Smooth muscle cell (in vitro differentiated cells): ENCODE data around the gene ARL16. TPM values are rescaled to one million over a fixed set of nuclear protein-coding genes. Genes with fewer than 3 reads are reported as not detected.

Experiments used
- DNase-seq: peaks from one replicate; lab custom pipeline; 2025; ENCODE audit not compliant: unreplicated experiment; lab: John Stamatoyannopoulos, UW
- H2AFZ ChIP-seq: fragments of 200-600 bp; sonication (generic); 2 replicates; pipeline ENCODE4 v1.6.0; 2016; ENCODE audit warnings: antibody characterized with exemption, low read depth, mild to moderate bottlenecking
- H3F3A ChIP-seq: fragments of 200-600 bp; sonication (generic); 2 replicates; pipeline ENCODE4 v1.6.0; 2017; ENCODE audit warnings: antibody characterized with exemption, low read depth
- H3K27ac ChIP-seq: fragments of 200-600 bp; sonication (generic); 2 replicates; pipeline ENCODE4 v1.5.1; 2016; ENCODE audit warnings: low read depth, mild to moderate bottlenecking
- H3K27me3 ChIP-seq: fragments of 200-600 bp; sonication (generic); 2 replicates; pipeline ENCODE4 v1.6.1; 2016; ENCODE audit warnings: low read depth, mild to moderate bottlenecking
- H3K36me3 ChIP-seq: fragments of 200-600 bp; sonication (generic); 2 replicates; pipeline ENCODE4 v1.5.1; 2016; ENCODE audit warnings: low read depth
- H3K4me1 ChIP-seq: fragments of 200-600 bp; sonication (generic); 2 replicates; pipeline ENCODE4 v1.5.1; 2016; ENCODE audit warnings: low read depth
- H3K4me2 ChIP-seq: fragments of 200-600 bp; sonication (generic); 2 replicates; pipeline ENCODE4 v1.6.0; 2016; ENCODE audit warnings: mild to moderate bottlenecking
- H3K4me3 ChIP-seq: fragments of 200-600 bp; sonication (generic); 2 replicates; pipeline ENCODE4 v1.5.1; 2016; ENCODE audit warnings: mild to moderate bottlenecking
- H3K79me2 ChIP-seq: fragments of 200-600 bp; sonication (generic); 2 replicates; pipeline ENCODE4 v1.6.0; 2016; ENCODE audit warnings: low read depth, mild to moderate bottlenecking
- H3K9ac ChIP-seq: fragments of 200-600 bp; sonication (generic); 2 replicates; pipeline ENCODE4 v1.6.0; 2016; ENCODE audit warnings: low read depth
- H3K9me3 ChIP-seq: fragments of 200-600 bp; sonication (generic); replicated peaks from 2 replicates; pipeline ENCODE4 v1.5.1; 2016; ENCODE audit warnings: low read depth
- H4K20me1 ChIP-seq: fragments of 200-600 bp; sonication (generic); 2 replicates; pipeline ENCODE4 v1.6.0; 2016; ENCODE audit warnings: low read depth
- CTCF ChIP-seq: fragments of 200-600 bp; sonication (generic); IDR thresholded peaks from 2 replicates; pipeline ENCODE4 v1.5.1; 2017; ENCODE audit warnings: borderline replicate concordance, mild to moderate bottlenecking, antibody characterized with exemption; ENCODE audit not compliant: insufficient read depth, poor library complexity, severe bottlenecking
- WGBS: methylation state at CpG from one replicate; pipeline ENCODE4 v1.1.7; 2016; ENCODE audit warnings: low lambda C conversion rate; 5-methylcytosine and 5-hydroxymethylcytosine counted together
- polyA plus RNA-seq: library from polyadenylated mRNA; unstranded; fragments of >200 nt; fragmentation: Nextera tagmentation; extraction: Ambion mirVana; gene quantifications from 2 replicates; pipeline ENCODE4 v1.2.1, GENCODE V29; 2016
- total RNA-seq: library from RNA; depleted of rRNA; stranded (reverse); fragments of >200 nt; gene quantifications from 2 replicates; pipeline ENCODE4 v1.2.3, GENCODE V29; 2014

The ARL16 gene
- total and polyA plus RNA-seq, 2 experiments from 2014 or later, result 22.3 to 62.1 TPM

- peaks cover 27% of the 10 kb centered on the region for H3K79me2 ChIP-seq
- 1% methylated on average over 94 of the region's 96 CpGs for WGBS
Measured at GRCh38 chr17:81666342-81667191, 17.0 kb downstream of the ARL16 start, which contains the start of the genes CCDC137 and OXLD1. TSS of gene CCDC137 (plus strand) at chr17:81666737. CDS start at chr17:81666767, 30 bp downstream. TSS of gene OXLD1 (minus strand) at chr17:81666605. CDS start at chr17:81666577, 28 bp downstream.

GRCh38 chr17:81666092-81666341 lies 17.6 kb downstream of the ARL16 start:
- no peaks in the 10 kb centered on the region for H3K27me3 ChIP-seq
- H3F3A ChIP-seq, result no peaks in the 10 kb centered on the region
- H3K36me3 ChIP-seq, result no peaks in the 10 kb centered on the region
- H3K79me2 ChIP-seq, result peaks cover 27% of the 10 kb centered on the region
- DNase-seq, result no peak
- H3K4me2 ChIP-seq, result peak overlapping the region; percentile 99
- H2AFZ ChIP-seq, result peak overlapping the region; percentile 53
- no peak for TF ChIP-seq CTCF
- 4% methylated on average over 16 of the region's 16 CpGs for WGBS
- no peaks in the 10 kb centered on the region for H4K20me1 ChIP-seq
- H3K4me3 ChIP-seq, result peak overlapping the region; percentile 83
- H3K9me3 ChIP-seq, result no peaks in the 10 kb centered on the region
- peak overlapping the region; percentile 69 for H3K27ac ChIP-seq
- H3K4me1 ChIP-seq, result peaks cover 8% of the 10 kb centered on the region
- peak overlapping the region; percentile 82 for H3K9ac ChIP-seq

More at GRCh38 chr17:81666342-81667191, 17.0 kb downstream of the ARL16 start, which contains the start of the genes CCDC137 and OXLD1:
- Histone ChIP-seq H3K4me3 (peak within 1 kb of the TSS; percentile 83), H3K4me1 (peaks cover 8% of the 10 kb centered on the region), H3K27ac (peak within 1 kb of the TSS; percentile 69), H3K9me3 (no peaks in the 10 kb centered on the region), H4K20me1 (no peaks in the 10 kb centered on the region), H3K9ac (peak within 1 kb of the TSS; percentile 82), H3F3A (no peaks in the 10 kb centered on the region), H3K4me2 (peak within 1 kb of the TSS; percentile 99), H3K27me3 (no peaks in the 10 kb centered on the region), H2AFZ (peak within 1 kb of the TSS; percentile 82), H3K36me3 (no peaks in the 10 kb centered on the region)
- TF ChIP-seq CTCF, result no peak
- DNase-seq, result peak; percentile 74

GRCh38 chr17:81665205-81666091 lies 18.1 kb downstream of the ARL16 start:
- no peak for TF ChIP-seq CTCF
- WGBS, result 83% methylated on average over 30 of the region's 30 CpGs

More at GRCh38 chr17:81665205-81666091, 18.1 kb downstream of the ARL16 start:
- H3K4me1 ChIP-seq, result peaks cover 8% of the 10 kb centered on the region
- H3K36me3 ChIP-seq, result no peaks in the 10 kb centered on the region
- no peaks in the 10 kb centered on the region for H3K27me3 ChIP-seq
- peak overlapping the region; percentile 82 for H3K9ac ChIP-seq
- H3K9me3 ChIP-seq, result no peaks in the 10 kb centered on the region
- H3K4me2 ChIP-seq, result peak overlapping the region; percentile 99
- H3K79me2 ChIP-seq, result peaks cover 27% of the 10 kb centered on the region
- H3K27ac ChIP-seq, result peak overlapping the region; percentile 69
- H2AFZ ChIP-seq, result peak overlapping the region; percentile 53
- no peaks in the 10 kb centered on the region for H4K20me1 ChIP-seq
- no peak for DNase-seq
- H3F3A ChIP-seq, result no peaks in the 10 kb centered on the region
- H3K4me3 ChIP-seq, result peak overlapping the region; percentile 83
